ENCODE measurements around the gene AOX1.
"Not testable (repeated sequence)": the region's sequence is repeated elsewhere in the genome, so short reads cannot be mapped to it uniquely, and the experiment has no call there.

DNA sequence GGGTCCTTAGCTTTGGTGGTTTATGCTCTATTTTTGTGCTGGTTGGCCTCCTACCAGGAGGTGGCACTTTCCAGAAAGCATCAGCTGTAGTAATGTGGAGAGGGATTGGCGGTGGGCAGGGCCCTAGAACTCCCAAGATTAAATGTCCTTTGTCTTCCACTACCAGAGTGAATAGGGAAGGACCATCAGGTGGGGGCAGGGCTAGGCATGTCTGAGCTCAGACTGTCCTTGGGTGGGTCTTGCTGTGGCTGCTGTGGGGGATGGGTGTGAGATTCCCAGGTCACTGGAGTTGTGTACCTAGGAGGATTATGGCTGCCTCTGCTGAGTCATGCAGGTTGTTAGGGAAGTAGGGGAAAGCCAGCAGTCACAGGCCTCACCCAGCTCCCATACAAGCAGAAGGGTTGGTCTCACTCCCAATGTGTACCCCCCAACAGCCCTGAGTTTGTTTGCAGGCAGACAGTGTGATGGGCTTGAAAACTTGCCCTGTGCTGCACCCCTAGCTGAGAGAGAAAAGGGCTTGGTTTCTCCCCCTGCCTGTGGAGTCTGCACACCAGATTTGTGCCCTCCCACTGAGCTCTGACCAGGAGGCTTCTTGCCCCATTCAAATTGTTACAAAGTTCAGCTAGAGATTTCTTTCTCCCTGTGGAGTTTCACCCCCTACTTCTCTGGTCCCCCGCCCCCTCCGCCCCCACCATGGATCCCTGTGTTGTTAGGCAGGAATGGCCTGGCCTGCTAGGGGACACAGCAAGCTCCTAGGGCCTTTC, 62.9 kb downstream of the AOX1 start:
- TF ChIP-seq POLR2A, EP300, CTCF (IDR thresholded peaks at IDR 0.05): not testable (repeated sequence)
